ENCODE results near the gene RNF141.

- no peak for TF ChIP-seq SMAD1 (IDR thresholded peaks at IDR 0.05; ENCODE audit: low read depth, partially characterized antibody)
- no peak for TF ChIP-seq POLR2A (IDR thresholded peaks at IDR 0.05; ENCODE audit: low read depth, low read length)
- no peak for TF ChIP-seq ZSCAN29 (IDR thresholded peaks at IDR 0.05)
- no peak for TF ChIP-seq YY1 (IDR thresholded peaks at IDR 0.05; ENCODE audit: low read depth, low read length)
- TF ChIP-seq FOXK2 (IDR thresholded peaks at IDR 0.05): no peak
- no peak for TF ChIP-seq JUNB (IDR thresholded peaks at IDR 0.05)
- no peak for TF ChIP-seq EP300 (IDR thresholded peaks at IDR 0.05; ENCODE audit: borderline replicate concordance in 1 of 2, control insufficient read depth in 1 of 2, low read depth in 2 of 2, low read length in 2 of 2)
Observed at GRCh38 chr11:10498426-10499250, 42.3 kb downstream of the RNF141 start.

Measured in GM12878 (cell line).